Measurements from ENCODE around the gene HOMEZ.

Gene HOMEZ

GRCh38 chr14:23252420-23253333 lies 33.3 kb downstream of the HOMEZ start:
- Histone ChIP-seq H3K36me3 (ENCODE audit: control insufficient read depth, low read length) (no peaks in the 10 kb centered on the region), H3K4me3 (ENCODE audit: low read length) (no peak overlapping the region), H3K27ac (ENCODE audit: low read depth, low read length) (no peak overlapping the region), H3K79me2 (ENCODE audit: control insufficient read depth, low read length) (no peaks in the 10 kb centered on the region), H4K20me1 (ENCODE audit: control insufficient read depth, insufficient read depth, low read depth, low read length) (no peaks in the 10 kb centered on the region), H3K9me3 (ENCODE audit: control insufficient read depth, insufficient read depth, low read length) (no peaks in the 10 kb centered on the region), H3K9me2 (replicated peaks; ENCODE audit: control insufficient read depth, low read length) (no peaks in the 10 kb centered on the region), H3K27me3 (ENCODE audit: control insufficient read depth, low read length) (peaks cover 19% of the 10 kb centered on the region), H3F3A (ENCODE audit: control insufficient read depth, insufficient read depth) (no peaks in the 10 kb centered on the region), H3K4me2 (ENCODE audit: low read length) (no peak overlapping the region), H3K4me1 (ENCODE audit: control insufficient read depth, low read length) (no peaks in the 10 kb centered on the region)
- TF ChIP-seq EZH2phosphoT487 (IDR thresholded peaks at IDR 0.05; ENCODE audit: borderline replicate concordance, low read length) = no peak
- TF ChIP-seq, protein P1, sequence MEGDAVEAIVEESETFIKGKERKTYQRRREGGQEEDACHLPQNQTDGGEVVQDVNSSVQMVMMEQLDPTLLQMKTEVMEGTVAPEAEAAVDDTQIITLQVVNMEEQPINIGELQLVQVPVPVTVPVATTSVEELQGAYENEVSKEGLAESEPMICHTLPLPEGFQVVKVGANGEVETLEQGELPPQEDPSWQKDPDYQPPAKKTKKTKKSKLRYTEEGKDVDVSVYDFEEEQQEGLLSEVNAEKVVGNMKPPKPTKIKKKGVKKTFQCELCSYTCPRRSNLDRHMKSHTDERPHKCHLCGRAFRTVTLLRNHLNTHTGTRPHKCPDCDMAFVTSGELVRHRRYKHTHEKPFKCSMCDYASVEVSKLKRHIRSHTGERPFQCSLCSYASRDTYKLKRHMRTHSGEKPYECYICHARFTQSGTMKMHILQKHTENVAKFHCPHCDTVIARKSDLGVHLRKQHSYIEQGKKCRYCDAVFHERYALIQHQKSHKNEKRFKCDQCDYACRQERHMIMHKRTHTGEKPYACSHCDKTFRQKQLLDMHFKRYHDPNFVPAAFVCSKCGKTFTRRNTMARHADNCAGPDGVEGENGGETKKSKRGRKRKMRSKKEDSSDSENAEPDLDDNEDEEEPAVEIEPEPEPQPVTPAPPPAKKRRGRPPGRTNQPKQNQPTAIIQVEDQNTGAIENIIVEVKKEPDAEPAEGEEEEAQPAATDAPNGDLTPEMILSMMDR (IDR thresholded peaks at IDR 0.05; ENCODE audit: low read depth, low read length, poor library complexity, severe bottlenecking) = no peak

DNA sequence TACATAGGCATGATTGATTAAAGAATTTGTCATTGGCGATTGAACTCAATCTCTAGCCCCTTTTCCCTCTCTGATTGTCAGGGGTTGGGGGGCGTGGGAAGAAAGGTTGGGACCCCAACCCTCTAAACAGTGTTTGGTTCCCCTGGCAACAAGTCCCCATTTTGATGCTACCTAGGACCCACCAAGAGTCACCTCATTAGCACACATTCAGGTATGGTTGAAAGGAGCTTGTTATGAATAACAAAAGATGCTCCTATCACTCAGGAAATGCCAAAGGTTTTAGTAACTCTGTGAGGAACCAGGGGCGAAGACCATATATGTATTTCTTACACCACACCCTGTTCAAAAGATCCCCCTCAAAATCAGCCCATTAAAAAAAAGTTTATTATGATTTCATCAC lies 33.9 kb downstream of the HOMEZ start:
- Histone ChIP-seq H4K20me1 (ENCODE audit: control insufficient read depth, insufficient read depth, low read depth, low read length) (no peaks in the 10 kb centered on the region), H3K9me2 (replicated peaks; ENCODE audit: control insufficient read depth, low read length) (no peaks in the 10 kb centered on the region), H3K4me2 (ENCODE audit: low read length) (no peak overlapping the region), H3K9me3 (ENCODE audit: control insufficient read depth, insufficient read depth, low read length) (no peaks in the 10 kb centered on the region), H3K79me2 (ENCODE audit: control insufficient read depth, low read length) (no peaks in the 10 kb centered on the region), H3K27ac (ENCODE audit: low read depth, low read length) (no peak overlapping the region), H3K36me3 (ENCODE audit: control insufficient read depth, low read length) (no peaks in the 10 kb centered on the region), H3K27me3 (ENCODE audit: control insufficient read depth, low read length) (peaks cover 15% of the 10 kb centered on the region), H3K4me1 (ENCODE audit: control insufficient read depth, low read length) (no peaks in the 10 kb centered on the region), H3F3A (ENCODE audit: control insufficient read depth, insufficient read depth) (no peaks in the 10 kb centered on the region), H3K4me3 (ENCODE audit: low read length) (no peak overlapping the region)
- TF ChIP-seq, protein P1 (IDR thresholded peaks at IDR 0.05; ENCODE audit: low read depth, low read length, poor library complexity, severe bottlenecking) = no peak
- TF ChIP-seq EZH2phosphoT487 (IDR thresholded peaks at IDR 0.05; ENCODE audit: borderline replicate concordance, low read length) = no peak

- Histone ChIP-seq H3K9me3 (ENCODE audit: control insufficient read depth, insufficient read depth, low read length) (no peaks in the 10 kb centered on the region), H3K4me2 (ENCODE audit: low read length) (no peak overlapping the region), H3K27ac (ENCODE audit: low read depth, low read length) (no peak overlapping the region), H3K79me2 (ENCODE audit: control insufficient read depth, low read length) (no peaks in the 10 kb centered on the region), H3F3A (ENCODE audit: control insufficient read depth, insufficient read depth) (no peaks in the 10 kb centered on the region), H3K9me2 (replicated peaks; ENCODE audit: control insufficient read depth, low read length) (no peaks in the 10 kb centered on the region), H3K4me3 (ENCODE audit: low read length) (no peak overlapping the region), H3K36me3 (ENCODE audit: control insufficient read depth, low read length) (no peaks in the 10 kb centered on the region), H3K27me3 (ENCODE audit: control insufficient read depth, low read length) (peaks cover 9% of the 10 kb centered on the region), H4K20me1 (ENCODE audit: control insufficient read depth, insufficient read depth, low read depth, low read length) (no peaks in the 10 kb centered on the region), H3K4me1 (ENCODE audit: control insufficient read depth, low read length) (no peaks in the 10 kb centered on the region)
- TF ChIP-seq, protein P1 (IDR thresholded peaks at IDR 0.05; ENCODE audit: low read depth, low read length, poor library complexity, severe bottlenecking) = no peak
- no peak for TF ChIP-seq EZH2phosphoT487 (IDR thresholded peaks at IDR 0.05; ENCODE audit: borderline replicate concordance, low read length)
These were observed 36.1 kb downstream of the HOMEZ start for GRCh38 chr14:23249824-23250223.
